Right ventricle myocardium superior (tissue), 1 donor: ENCODE results near the gene UQCC5. TPM values are rescaled to one million over a fixed set of nuclear protein-coding genes. Genes with fewer than 3 reads are reported as not detected.

ENCODE experiments used
- ATAC-seq: fragments of 200-7000 bp; cut with Tn5 transposase; one replicate; pipeline ENCODE4 v1.9.1; 2020; ENCODE audit warnings: mild to moderate bottlenecking; ENCODE audit not compliant: poor library complexity
- DNase-seq: peaks from one replicate; pipeline ENCODE4 v3.0.0-alpha.2; 2020
- intact Hi-C: fragments of 100-400 bp; cut with DNase I; formaldehyde crosslinking; loops from one replicate; pipeline ENCODE4 v1.11.2; 2022
- total RNA-seq: library from RNA; stranded (reverse); fragmentation: NEBNext Ultra II Directional; extraction: Animal tissue kit (Norgen Biotek cat#: 25700); gene quantifications from one replicate; pipeline ENCODE4 v1.2.1, GENCODE V29; 2021
- donor health status: DM: no; HTN: yes; CAD: no; lungs with severe emphysema.

UQCC5 gene
- total RNA-seq, 1 donor from 2014 or later, result 71.2 TPM

GRCh38 chr3:52529376-52530333 lies 6.8 kb upstream of the UQCC5 start:
- DNase-seq (peak; percentile 72), ATAC-seq (peak; percentile 58)
- intact Hi-C loops, result no loop called here

DNA sequence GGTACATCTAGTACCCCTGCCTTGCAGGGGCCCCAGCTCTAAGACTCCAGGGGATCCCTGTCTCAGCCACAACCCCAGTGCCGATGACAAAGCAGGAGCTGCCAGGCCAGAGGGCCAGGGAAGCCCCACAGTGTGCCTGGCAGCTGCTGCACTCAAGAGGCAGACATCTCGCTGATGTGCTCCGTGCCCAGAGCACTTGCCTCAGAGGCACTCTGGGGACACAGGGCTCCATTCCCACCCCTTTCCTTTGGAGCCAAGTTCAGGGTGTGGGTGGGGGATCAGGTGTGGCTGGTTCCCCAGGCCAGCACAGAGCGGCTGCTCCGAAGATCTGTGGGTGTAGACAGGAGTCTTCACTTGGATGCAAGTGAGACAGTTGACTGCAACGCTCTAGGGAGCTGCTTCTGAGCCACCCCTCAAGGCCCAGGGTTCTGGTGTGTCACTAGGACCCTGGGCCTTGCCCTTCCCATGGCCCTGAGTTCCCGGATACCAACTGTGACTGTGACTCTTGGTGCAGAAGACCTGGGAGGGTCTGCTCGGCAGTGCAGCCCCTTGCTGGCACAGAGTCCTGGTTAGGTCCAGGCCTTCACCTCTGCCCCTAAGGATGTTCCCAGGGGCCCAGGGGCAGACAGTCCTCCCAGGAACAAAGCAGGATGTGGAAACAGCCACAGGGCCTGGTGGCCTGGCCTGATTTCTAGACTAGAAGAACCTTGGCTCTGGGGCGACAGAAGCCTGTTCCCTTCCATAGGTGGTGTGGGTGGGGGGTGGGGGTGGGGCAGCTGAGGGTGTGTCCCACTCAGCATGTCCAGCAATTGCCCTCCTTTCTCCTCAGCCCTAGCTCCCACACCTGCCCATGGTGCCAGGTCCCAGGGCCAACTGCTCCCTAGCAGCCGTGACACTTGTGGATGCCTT lies 5.2 kb upstream of the UQCC5 start:
- ATAC-seq (peak; percentile 65), DNase-seq (peak; percentile 79)
- intact Hi-C loops, result no loop called here

- DNase-seq (no peak), ATAC-seq (no peak)
- intact Hi-C loops, result no loop called here
Measured at GRCh38 chr3:52531860-52532516, 4.4 kb upstream of the UQCC5 start.

DNA sequence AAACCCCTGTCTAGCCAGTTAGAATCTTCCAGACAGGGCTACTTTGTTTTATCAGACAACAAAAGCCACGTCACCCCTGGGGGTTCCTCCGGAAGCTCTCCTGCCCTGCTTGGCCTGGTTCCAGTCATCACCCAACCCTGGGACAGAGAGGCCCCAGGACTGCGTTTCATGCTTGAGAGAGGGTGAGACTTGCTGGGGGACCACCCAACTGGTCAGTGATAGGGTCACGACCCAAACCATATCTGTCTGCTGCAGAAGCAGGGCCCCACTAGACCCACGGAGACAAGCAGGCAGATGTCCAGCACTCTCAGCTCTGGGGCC lies 3.9 kb upstream of the UQCC5 start:
- ATAC-seq (no peak), DNase-seq (no peak)
- intact Hi-C loops, result no loop called here

DNA sequence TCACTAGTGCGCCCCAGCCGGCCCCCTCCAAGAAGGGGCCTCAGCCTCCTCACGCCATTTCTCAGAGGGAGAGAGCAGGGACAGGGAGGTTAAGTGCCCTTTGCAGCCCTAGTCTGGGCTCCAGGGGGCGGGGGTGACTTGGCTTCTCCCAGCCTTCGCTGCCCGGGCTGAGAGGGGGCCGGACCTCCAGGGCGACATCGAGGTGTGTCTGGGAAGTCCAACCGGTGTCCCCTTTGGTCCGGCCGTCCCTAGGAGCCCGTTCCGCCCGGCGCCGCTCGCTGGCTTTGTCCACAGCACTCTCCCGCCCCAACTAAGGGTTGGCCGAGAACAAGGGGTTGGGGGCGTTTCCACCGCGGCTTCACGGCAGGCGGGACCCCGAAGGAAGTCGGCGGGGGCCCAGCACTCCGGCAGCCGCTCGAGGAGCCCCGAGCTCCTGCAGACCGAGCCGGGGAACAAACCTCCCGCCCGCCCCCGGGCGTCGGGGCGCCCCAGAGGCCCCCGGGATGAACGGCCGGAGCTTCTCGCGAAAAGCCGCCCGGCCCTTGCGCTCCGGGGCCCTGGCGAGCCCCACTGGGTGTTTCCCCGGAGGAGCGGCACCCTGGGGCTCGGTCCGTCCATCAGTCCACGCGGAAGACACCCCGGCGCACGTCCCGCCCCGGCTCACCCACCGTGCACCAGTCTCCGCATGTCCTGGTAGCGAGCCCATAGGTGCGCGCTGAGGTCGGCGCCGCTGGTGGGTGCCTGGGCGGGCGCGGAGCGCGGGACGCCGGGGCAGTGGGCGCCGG lies 3.4 kb upstream of the UQCC5 start:
- intact Hi-C loops, result no loop called here
- DNase-seq (peak; percentile 65), ATAC-seq (no peak)

- peak; percentile 80 for DNase-seq
- peak; percentile 23 for ATAC-seq
- intact Hi-C loops, result no loop called here
Measured at GRCh38 chr3:52533623-52534280, 2.7 kb upstream of the UQCC5 start, which contains the start of gene NT5DC2. NT5DC2 (minus strand) TSS chr3:52533857; CDS start chr3:52533737, 120 bp downstream.

GRCh38 chr3:52534281-52535183 lies 1.9 kb upstream of the UQCC5 start:
- ATAC-seq (no peak), DNase-seq (peak; percentile 46)
- intact Hi-C loops, result loop anchor here (5.0 kb wide), 1 partner anchor 52 kb away; no protein-coding TSS in a partner anchor

DNA sequence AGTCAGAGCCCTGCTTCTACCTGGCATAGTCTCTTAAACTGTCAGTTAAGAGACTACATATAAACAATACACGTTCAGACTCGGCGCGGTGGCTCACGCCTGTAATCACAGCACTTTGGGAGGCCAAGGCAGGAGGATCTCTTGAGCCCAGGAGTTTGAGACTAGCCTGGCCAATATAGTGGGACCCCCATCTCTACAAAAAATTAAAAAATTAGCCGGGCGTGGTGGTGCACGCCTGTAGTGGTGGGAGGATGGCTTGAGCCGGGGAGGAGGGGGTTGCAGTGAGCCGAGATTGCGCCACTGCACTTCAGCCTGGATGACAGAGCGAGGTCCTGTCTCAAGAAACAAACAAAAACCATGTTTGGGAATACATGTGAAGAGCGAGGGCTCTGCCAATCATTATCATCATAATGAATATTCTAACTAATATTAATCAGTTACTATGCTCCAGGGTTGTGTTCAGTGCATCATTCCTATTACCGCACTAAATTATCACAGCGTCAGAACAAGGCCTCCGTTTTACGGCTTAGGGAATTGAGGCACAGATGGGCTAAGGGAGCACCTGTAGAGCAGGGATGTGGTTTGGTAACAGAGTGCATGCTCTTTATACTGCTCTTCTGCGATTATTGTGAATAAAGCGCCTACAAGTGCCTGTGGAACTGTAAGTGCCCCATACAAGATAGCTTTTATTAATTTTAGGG lies 844 bp upstream of the UQCC5 start:
- peak; percentile 23 for DNase-seq
- intact Hi-C loops, result loop anchor here (5.0 kb wide), 1 partner anchor 53 kb away; no protein-coding TSS in a partner anchor

GRCh38 chr3:52536112-52536368 lies 365 bp upstream of the UQCC5 start:
- ATAC-seq (no peak), DNase-seq (no peak)
- intact Hi-C loops, result loop anchor here (5.0 kb wide), 1 partner anchor 54 kb away; no protein-coding TSS in a partner anchor

More for the DNA sequence above, 844 bp upstream of the UQCC5 start:
- no peak for ATAC-seq

- intact Hi-C loops, result loop anchor here (5.0 kb wide), 1 partner anchor 55 kb away; no protein-coding TSS in a partner anchor
Measured at GRCh38 chr3:52537165-52537620, 788 bp downstream of the UQCC5 start.

GRCh38 chr3:52537726-52538421 lies 1.5 kb downstream of the UQCC5 start:
- ATAC-seq (no peak), DNase-seq (no peak)
- intact Hi-C loops, result loop anchor here (5.0 kb wide), 1 partner anchor 56 kb away; no protein-coding TSS in a partner anchor

More at GRCh38 chr3:52537165-52537620, 788 bp downstream of the UQCC5 start:
- peak; percentile 37 for ATAC-seq
- no peak for DNase-seq

DNA sequence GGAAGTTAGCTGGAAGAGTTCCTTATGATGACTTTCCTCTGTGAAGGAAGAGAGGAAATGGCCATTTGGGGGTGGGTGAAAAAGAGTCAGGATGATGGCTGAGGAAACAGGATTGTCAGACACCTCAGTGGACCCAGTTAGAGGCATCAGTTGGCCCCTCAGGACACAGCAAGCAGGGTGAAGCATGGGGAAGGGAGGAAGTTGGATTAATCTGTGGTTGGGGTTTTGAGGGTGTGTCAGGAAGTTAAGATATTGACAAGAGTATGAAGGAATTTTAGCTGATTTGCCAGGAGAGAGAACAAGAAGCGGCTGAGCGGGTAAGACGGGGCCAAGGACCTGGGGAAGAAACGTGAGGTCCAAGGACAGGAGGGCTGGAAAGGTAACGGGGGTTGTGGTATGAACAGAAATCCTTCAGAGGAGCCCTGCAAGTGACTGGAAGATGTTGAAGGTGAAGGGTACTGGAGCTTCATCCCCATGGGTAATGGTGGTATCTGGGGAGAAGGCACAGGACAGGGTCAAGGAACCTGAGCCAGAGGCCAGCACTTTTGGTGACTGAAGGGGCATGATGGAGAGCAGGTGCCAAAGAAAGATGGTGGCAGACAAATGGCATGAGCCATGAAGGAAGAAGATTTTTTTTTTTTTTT lies 2.7 kb downstream of the UQCC5 start:
- intact Hi-C loops, result loop anchor here (5.0 kb wide), 1 partner anchor 57 kb away; no protein-coding TSS in a partner anchor
- ATAC-seq, result no peak

GRCh38 chr3:52541050-52541449 lies 4.6 kb downstream of the UQCC5 start:
- intact Hi-C loops, result no loop called here
- no peak for ATAC-seq
- no peak for DNase-seq

More for the DNA sequence above, 2.7 kb downstream of the UQCC5 start:
- DNase-seq, result no peak

- intact Hi-C loops, result no loop called here
- ATAC-seq (no peak), DNase-seq (no peak)
Measured at GRCh38 chr3:52544937-52545336, 8.5 kb downstream of the UQCC5 start.
